Activated naive CD4-positive, alpha-beta T cell treated with Interleukin-2 at 50 U/mL for 16 hours (primary cell): ENCODE results near the gene MMP17.

Experiments
- DNase-seq: peaks from one replicate; pipeline ENCODE4 v3.0.0-alpha.2; 2020

Gene MMP17

DNA sequence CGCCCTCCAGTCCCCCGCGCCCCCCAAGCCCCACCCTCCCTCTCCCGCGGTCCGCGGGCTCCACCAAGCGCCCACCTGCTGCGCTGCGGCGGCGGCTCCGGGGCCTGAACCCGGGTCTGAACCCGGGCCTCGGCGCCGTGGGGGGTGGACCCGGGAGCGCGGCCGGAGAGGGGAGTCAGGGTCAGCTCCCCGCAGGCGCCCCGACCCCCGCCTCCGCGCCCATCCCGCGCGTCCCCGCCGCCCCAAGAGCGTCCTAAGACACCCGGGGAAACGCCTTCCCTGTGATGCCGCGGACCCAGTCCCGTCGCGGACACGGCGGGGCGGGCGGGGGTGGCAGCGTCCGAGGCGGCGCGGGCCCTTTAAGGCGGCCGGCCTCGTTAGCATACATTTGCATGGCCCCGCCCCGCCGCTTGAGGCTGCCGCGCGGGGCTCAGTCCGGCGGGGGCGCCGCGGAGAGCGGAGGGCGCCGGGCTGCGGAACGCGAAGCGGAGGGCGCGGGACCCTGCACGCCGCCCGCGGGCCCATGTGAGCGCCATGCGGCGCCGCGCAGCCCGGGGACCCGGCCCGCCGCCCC, at the start of gene MMP17:
Gene MMP17, plus strand, starts transcription at position 433 of the 574 bp plus-strand sequence. Its CDS starts 102 bp downstream, at position 535.
- peak; percentile 41 for DNase-seq

- no peak for DNase-seq
Observed at GRCh38 chr12:131779027-131779426, 49.2 kb upstream of the MMP17 start.

GRCh38 chr12:131782061-131782460, 46.1 kb upstream of the MMP17 start:
- DNase-seq = no peak

DNA sequence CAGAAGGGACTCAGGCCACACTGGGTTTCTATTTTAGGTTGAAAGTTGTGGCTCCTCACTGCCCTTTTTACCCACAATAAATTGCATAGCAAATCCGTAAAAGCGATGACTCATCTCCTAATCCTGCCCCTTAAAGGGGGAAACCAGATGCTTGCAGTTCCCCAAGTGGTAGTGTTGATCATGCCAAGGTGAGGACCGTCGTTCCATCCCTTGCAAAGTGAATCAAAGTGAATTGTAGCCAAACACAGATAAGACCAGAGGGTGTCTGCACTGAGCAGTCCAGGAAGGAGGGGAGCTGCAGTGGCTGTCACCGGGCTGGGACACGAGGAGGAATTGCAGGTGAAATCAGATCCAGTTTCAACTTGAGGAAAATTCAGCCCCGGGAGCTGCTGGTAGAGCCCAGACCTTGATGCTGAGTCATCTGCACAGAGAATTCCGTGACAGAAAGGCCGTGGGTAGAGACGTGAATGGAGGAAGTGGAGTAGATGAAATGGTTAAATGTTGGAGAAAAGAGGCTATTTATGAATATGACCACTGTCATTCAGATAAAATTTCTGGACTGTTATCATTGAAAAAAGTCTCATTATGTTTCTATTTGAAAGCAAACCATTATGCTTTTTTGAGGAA, 44.2 kb upstream of the MMP17 start:
- no peak for DNase-seq

DNA sequence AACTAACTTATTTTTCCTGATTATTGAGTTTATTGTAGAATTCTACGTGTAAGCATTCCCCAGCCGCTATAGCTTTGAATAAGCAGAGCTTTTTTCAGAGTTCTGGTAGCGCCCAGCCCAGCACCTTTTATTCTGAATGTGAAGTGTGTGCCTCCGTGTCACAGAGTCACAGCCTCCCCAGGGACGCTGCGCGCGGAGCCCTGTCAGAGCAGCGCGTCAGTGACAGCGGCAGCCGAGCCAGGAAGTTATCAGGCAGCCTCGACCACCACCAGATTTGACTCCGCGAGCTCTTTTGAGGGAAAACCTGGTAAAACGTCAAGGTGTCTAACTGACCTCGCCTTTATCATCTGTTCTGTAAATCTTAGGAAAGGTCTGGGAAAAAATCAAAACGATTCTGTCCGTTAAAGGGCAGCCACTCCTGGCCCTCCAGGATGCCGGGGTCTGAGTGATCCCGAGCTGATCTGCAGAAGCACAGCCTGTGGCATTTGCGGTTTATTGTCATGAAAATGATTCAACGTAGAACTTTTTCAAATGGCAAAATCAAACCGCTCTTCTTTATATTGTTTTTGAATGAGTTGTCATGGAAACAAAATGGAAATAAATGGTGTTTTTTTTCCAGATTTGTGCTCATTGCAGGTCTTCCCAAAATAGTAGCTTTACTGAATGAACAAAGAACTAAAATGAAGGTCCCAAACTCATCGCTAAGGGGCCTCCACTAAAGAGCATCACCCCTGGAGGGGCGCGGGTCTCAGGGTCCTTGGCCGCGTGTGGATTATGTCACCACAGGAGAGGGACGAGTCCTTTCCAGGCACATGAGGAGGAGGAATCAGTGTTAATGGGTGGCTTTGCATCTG, 43.1 kb upstream of the MMP17 start:
- DNase-seq = no peak

- DNase-seq = no peak
Observed at GRCh38 chr12:131785763-131786330, 42.3 kb upstream of the MMP17 start.

- DNase-seq = no peak
Observed at GRCh38 chr12:131786331-131786730, 41.9 kb upstream of the MMP17 start.

DNA sequence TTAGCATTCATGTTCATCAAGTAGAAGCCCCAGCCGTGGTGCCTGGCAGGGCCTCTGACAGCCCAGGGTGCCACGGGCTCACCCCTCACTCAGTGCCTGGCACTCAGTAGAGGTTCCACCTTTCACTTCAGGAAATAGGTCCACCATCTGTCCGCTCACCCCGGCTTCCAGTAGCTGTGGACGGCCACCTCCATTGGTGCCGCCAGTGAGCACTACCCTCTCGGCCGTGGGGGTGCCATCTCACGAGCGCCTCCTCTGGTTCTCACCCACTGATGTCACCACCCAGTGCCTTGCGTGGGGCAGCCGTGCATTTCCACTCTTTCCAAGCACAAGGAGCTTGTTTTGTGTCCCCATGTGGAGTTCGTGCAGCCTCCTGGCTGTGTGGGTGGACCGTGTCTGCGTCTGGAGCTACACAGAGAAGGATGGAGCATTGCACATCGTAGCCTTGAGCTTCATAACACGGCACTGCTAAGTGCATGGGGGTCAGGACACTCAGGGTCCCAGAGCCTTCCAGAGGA, 41.0 kb upstream of the MMP17 start:
- no peak for DNase-seq

GRCh38 chr12:131788070-131788469, 40.1 kb upstream of the MMP17 start:
- no peak for DNase-seq

GRCh38 chr12:131789638-131790037, 38.6 kb upstream of the MMP17 start:
- DNase-seq = no peak

- no peak for DNase-seq
Observed at GRCh38 chr12:131793243-131794022, 34.8 kb upstream of the MMP17 start.

- DNase-seq = no peak
Observed at GRCh38 chr12:131794061-131794460, 34.1 kb upstream of the MMP17 start.

DNA sequence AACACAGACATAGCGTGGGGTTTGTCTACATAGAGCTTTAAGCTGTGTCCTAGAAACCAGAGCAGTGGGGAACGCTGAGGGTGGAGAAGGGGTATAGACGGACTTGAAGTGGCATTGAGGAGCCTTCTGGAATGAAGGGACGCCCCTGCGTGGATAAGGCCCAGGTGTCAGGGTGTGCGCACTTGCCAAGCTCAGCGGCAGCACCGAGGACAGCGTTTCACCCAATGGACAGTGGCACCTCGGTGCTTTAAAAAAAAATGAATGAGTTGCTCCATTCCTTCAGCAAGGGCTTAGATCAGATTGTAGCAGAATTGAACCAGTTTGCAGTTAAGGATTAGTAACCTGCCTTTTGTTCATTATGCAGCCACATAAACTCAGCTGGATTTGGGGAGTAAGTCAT, 33.6 kb upstream of the MMP17 start:
- DNase-seq = no peak

DNA sequence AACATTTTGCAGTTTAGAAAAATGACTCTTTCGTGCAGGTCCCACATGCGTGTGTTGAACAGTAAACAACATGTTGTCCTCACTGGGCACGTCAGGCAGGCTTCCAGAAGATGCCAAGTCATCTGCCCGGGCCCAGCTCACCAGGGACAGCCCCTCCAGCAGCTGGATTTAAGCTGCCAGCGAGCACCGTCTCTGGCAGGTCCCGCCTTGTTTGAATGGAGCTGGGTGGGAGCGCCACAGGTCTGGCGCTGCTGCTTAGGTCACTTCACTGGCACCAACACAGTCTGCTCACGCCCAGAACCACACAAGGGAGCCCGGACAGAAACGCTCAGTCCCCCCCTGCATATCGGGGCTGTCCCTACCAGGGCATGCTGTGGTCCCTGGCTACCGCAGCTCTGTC, 33.1 kb upstream of the MMP17 start:
- DNase-seq = no peak

GRCh38 chr12:131795690-131796410, 32.3 kb upstream of the MMP17 start:
- DNase-seq = no peak

GRCh38 chr12:131796411-131796736, 31.8 kb upstream of the MMP17 start:
- no peak for DNase-seq

DNA sequence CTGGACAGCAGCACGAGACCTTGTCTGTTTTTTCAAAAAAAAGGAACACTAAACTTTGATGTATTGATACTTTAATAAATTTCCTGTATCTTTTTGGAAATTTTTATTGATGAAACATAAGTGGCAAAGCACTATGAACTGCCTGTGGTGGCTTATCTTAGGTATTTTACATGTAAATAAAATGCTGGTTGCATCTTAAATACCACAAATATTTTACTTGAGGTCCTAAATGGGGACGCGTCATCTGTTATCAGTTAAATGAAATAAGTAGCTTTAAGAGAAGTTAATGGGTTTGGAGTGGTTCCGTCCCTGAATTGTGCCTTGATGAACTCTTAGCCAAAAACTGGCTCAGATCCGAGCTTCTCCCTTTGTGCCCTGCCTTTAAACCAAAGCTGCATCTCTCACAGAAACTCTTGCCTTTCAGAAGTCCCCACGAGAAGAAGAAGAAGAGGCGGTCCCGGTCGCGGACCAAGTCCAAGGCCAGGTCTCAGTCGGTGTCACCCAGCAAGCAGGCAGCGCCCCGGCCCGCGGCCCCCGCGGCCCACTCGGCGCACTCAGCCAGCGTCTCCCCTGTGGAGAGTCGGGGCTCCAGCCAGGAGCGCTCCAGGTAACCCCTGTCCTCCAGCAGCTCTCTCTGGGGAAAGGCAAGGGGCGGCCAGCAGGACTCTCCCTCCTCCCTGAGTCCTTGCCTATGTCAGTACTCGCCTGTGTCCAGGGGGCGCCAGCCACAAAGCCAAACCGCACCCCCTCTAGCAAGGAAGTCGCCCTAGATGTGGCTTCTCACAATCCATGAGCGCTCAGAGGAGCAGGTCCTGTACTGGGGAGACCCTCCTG, 31.2 kb upstream of the MMP17 start:
- no peak for DNase-seq

- DNase-seq = no peak
Observed at GRCh38 chr12:131797588-131797934, 30.6 kb upstream of the MMP17 start.

GRCh38 chr12:131799195-131799594, 29.0 kb upstream of the MMP17 start:
- no peak for DNase-seq

- DNase-seq = no peak
Observed at GRCh38 chr12:131799828-131800593, 28.2 kb upstream of the MMP17 start.
